GM19193 (cell line): ENCODE data around the gene RNF4.

Experiments
- POLR2A ChIP-seq: IDR thresholded peaks from 4 replicates; pipeline ENCODE4 v1.6.1; 2011; ENCODE audit not compliant: insufficient read depth, insufficient read length; ENCODE audit errors: extremely low read depth

Gene RNF4

GRCh38 chr4:2512396-2513135, 43.7 kb downstream of the RNF4 start:
- TF ChIP-seq POLR2A = peak; percentile 15

GRCh38 chr4:2515830-2516550, 47.1 kb downstream of the RNF4 start:
- no peak for TF ChIP-seq POLR2A

DNA sequence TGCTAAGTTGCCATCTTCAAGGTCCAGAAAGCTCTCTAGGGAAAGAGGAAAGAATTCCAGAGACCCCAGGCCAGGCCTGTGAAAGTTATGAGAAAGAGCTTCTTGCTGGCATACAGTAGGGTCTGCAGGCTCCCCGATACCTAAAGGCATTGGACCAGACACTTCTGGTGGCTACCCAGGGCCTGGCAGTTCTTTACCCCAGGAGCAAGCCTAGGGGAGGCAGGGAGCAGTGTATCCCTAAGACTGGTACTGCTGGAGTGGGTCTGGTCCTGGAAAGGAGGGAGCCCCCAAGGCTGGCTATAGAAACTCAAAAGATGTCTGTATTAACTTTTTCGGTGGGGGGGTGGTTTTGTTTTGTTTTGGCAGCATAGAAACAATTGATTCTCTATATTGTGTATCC, 47.7 kb downstream of the RNF4 start:
- no peak for TF ChIP-seq POLR2A

GRCh38 chr4:2526559-2526958, 57.7 kb downstream of the RNF4 start:
- no peak for TF ChIP-seq POLR2A

DNA sequence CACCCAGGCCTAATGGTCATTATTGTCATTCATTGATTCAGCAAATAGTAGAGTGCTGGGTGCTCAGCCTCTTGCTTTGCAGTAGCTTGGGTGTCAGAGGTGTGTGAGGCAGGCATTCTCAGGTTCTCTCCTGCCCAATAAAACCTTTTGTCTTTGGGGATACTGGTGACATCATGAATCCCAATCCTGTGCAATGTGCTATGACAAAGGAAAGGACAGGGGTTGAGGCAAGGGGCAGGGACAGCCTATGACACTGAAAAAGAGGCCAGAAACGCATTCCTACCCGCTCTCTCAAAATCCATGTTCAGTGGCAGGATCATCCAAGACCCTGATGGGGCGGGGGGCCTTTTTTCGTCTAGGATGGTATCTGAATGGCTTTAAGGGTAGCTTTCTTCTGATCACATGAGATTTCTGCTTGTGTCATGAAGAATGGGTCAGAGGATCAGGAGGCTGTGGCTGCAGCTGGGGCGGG, 66.0 kb downstream of the RNF4 start:
- TF ChIP-seq POLR2A = no peak

DNA sequence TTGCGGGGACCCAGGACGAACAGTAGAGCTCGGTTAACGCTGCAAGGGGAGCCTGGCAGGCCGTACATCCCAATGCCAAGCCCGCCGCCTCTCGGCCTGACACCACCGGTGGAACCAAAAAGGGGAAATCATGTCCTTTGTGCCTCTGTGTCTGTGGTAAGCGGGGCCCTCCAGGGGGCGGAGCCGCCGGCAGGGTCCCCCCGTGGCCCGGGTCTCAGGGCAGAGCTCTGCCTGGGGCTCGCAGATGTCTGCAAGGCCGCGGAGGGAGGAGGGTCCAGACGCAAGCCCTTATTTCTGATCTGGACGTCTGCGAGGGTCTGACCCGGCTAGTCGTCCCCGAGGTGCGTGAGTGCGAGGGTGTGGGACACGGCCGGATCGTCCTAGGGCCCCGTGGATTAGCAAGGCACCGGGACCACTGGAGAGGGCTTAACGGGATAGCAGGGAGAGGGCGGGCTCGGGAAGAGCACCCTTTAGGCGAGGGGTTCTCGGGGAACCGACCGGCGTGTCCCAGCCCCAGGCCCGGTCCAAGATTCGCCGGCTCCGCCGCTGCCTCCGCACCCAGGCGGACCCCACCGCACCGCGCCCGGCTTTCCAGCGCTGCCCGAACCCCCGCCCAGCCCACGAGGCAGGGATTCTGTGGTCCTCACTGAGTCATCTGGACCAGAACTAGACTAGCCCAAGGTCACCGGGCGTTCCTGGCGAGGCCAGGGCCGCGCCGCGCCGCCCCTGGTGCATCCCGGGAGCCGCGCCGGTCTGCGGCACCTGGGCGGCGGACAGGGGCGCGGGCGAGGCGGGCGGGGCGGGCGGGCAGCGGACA, 66.7 kb downstream of the RNF4 start:
- TF ChIP-seq POLR2A = no peak

DNA sequence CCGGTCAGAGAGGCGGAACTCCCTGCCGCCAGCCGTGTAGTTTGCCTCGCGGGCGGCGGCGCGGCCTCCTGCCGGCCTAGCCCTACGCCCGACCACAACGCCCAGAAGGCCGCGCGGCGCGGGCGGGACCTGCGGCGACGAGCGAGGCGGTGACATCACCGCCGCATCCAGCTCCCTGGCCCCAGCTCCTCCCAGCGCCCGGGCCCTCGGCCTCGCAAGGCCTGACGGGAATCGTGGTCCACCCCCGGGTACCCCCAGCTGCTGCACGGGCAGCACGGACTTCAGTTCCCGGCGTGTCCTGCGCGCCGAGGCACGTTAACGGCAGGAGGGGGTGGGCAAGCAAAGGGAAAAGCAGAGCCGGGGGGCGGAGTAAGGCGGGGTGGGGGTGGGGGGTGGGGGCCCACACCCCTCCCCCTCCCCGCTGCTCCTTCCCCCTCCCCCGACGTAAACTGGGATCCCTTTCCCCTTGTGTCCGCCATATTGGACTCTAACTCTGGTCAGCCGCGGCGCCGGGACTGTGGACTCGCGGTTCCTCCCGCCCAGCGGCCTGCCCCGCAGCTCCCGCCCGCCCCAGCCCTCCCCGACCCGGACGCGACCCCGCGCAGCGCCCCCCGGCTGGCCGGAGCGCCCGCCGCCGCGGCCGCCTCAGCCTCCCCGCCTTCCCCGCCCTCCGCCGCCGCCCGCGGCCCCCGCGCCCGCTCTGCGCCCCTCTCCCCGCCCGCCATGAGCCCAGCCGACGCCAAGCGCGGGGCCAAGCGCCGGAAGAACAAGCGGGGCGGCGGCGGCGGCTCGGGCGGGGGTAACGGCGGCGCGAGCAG, 67.5 kb downstream of the RNF4 start, which contains the start of gene FAM193A:
TSS of gene FAM193A (plus strand) at position 455 of the 818 bp plus-strand sequence. CDS start at position 724, 269 bp downstream.
- peak; percentile 57 for TF ChIP-seq POLR2A

GRCh38 chr4:2537011-2537830, 68.3 kb downstream of the RNF4 start:
- TF ChIP-seq POLR2A = peak; percentile 41

- TF ChIP-seq POLR2A = no peak
Observed at GRCh38 chr4:2545321-2546013, 76.6 kb downstream of the RNF4 start.

DNA sequence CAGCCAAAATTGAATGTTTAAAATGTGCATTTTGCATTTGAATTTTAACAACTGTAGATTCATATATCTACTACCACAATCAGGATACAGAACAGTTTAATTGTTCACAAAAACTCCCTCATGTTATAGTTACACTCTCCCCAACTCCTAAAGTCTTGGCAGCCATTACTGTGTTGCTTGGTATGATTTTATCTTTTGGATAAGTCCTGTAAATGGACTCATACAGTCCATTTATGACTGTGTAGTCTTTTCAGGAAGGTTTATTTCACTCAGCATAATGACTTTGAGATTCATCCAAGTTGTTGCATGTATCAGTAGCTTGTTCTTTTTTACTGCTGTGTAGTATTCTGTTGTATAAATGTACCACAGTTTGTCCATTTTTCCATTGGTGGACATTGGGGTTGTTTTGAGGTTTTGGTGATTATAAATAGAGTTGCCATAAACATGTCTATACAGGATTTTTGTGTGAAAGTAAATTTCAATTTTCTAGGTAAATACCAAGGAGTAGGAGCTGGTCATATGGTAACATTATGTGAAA, 77.4 kb downstream of the RNF4 start:
- no peak for TF ChIP-seq POLR2A

GRCh38 chr4:2551118-2551517, 82.2 kb downstream of the RNF4 start:
- TF ChIP-seq POLR2A = no peak

- TF ChIP-seq POLR2A = no peak
Observed at GRCh38 chr4:2552806-2553205, 83.9 kb downstream of the RNF4 start.

DNA sequence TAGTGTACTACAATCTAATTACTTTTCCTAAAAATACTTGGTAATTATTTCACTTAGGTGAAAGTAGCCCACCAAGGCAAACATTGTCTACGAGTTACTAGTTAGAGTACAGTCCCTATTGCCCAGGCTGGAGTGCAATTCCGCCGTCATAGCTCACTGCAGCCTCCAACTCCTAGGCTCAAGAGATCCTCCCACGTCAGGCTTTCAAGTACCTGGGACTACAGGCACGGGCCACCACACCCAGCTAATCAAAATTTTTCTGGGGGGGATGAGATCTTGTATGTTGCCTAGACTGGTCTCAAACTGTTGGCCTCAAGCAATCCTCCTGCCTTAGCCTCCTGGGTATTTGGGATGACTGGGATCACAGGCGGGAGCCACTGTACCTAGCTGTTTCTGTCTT, 89.4 kb downstream of the RNF4 start:
- no peak for TF ChIP-seq POLR2A
